WI38 (cell line): Measurements from ENCODE around the gene MERTK.

Experiments used
- H3K4me3 ChIP-seq: 2 replicates; pipeline ENCODE4 v1.5.1; 2011; ENCODE audit warnings: low read depth, mild to moderate bottlenecking, control low read depth, low read length
- CTCF ChIP-seq: IDR thresholded peaks from 2 replicates; pipeline ENCODE4 v1.5.1; 2012; ENCODE audit warnings: low read depth, mild to moderate bottlenecking, control low read depth, low read length

The MERTK gene

GRCh38 chr2:111896576-111896975, 1.8 kb upstream of the MERTK start:
- H3K4me3 ChIP-seq = no peak overlapping the region
- TF ChIP-seq CTCF = no peak

GRCh38 chr2:111897630-111897923, 830 bp upstream of the MERTK start:
- peak overlapping the region; percentile 54 for H3K4me3 ChIP-seq
- TF ChIP-seq CTCF = no peak

DNA sequence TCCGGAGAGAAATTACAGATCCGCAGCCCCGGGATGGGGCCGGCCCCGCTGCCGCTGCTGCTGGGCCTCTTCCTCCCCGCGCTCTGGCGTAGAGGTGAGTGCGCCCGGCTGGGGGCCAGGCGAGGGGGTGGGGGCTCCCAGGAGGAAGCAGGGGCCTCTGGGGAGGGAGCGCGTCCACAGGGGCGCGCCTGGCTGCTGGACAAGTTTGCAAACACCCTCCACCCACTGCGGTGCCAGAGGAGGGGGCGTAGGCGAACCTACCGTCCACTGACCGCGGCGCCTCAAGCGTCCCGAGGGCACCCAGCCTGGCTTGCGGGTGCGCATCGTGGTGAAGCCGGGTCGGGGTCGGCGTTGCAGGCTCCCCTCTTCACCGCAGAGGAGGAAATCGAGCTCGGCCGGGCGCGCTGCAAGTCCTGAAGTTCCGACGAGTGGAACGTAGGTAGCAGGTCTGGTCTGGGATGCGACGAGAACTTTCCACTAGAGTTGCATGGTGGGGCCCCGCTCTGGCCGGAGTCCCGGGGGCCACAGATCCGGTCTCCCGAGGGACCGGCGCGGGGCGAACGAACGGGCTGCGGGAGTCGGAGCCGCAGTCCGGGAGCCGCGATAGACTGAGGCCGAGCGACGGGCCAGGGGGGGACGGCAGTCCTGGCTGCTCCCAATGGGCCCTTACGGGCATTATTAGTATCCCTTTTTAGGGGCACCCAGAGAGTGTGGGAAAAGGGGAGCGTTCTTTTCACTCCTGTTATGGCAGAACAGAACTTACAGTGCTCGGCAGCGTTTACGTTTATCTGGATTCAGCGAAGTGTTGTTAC, 502 bp downstream of the MERTK start:
- H3K4me3 ChIP-seq = peak overlapping the region; percentile 54
- no peak for TF ChIP-seq CTCF

GRCh38 chr2:111900859-111901258, 2.5 kb downstream of the MERTK start:
- no peak for TF ChIP-seq CTCF
- H3K4me3 ChIP-seq = no peak overlapping the region

DNA sequence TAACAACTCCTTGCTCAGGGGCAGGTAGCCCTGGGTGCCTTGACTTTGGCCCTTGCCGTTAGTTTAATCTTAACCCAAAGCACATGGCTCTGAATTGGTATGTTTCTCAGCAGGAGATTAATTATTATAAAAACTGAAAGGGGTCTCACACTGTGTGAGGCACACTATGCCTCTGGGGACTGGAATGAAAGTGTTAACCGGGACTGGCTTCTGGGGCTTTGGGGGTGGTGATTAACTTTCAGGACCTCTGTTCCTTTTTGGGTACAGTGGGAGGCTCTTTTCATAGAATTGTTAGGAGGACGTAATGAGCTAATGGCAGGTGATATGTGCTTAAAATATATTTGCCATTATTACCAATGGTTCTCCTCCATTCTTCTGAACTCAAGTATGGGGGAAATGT, 5.1 kb downstream of the MERTK start:
- H3K4me3 ChIP-seq = no peak overlapping the region
- TF ChIP-seq CTCF = no peak

DNA sequence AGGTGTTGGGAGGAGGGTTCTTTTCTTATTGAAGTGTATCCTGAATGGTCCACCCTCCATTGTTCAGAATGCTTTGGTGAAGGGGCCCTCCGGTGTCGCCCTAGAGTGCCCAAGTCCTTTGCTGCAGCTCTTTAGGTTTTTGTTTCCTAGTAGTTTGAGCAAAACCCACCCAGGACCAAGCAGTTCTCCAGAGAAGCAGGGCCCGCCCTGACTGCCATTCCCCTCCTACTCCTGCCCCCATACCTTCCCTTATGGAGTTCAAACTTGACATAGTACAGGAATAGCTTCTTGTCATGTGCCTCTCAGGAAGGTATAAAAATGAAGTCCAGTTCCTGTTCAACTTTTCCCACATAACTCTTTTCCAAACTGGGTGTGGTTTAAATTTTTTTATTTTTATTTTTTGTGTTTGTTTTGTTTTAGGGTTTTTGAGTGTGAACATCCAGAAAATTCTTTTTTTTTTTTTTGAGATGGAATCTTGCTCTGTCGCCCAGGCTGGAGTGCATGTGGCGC, 5.6 kb downstream of the MERTK start:
- H3K4me3 ChIP-seq = no peak overlapping the region

More for the DNA sequence above, 5.6 kb downstream of the MERTK start:
- TF ChIP-seq CTCF = no peak
